ENCODE measurements around the gene PPP2CA.
"Not testable (repeated sequence)": the region's sequence is repeated elsewhere in the genome, so short reads cannot be mapped to it uniquely, and the experiment has no call there.

Gene PPP2CA

DNA sequence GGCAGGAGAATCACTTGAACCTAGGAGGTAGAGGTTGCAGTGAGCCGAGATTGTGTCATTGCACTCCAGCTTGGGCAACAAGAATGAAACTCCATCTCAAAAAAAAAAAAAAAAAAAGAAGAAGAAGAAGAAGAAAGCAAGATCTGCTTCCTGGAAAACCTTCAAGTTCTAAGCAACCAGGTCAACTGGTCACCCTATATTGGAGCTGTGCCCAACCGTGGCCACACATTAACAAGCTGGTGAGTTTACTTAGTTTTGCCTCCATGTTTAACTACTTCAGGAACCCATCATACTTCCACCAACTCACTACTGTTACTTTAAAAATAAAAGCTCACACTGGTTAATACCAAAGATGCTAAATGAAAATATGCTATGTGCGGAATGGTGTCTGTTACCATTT lies 36.8 kb downstream of the PPP2CA start:
- DNase-seq (ENCODE audit: low read depth) = no peak

- no peak for DNase-seq (ENCODE audit: low read depth)
Observed at GRCh38 chr5:134188092-134188491, 37.8 kb downstream of the PPP2CA start.

- no peak for DNase-seq (ENCODE audit: low read depth)
Observed at GRCh38 chr5:134184155-134185135, 41.4 kb downstream of the PPP2CA start.

- DNase-seq (ENCODE audit: low read depth) = no peak
Observed at GRCh38 chr5:134183481-134183880, 42.4 kb downstream of the PPP2CA start.

GRCh38 chr5:134178096-134178419 lies 47.8 kb downstream of the PPP2CA start:
- DNase-seq (ENCODE audit: low read depth) = no peak

GRCh38 chr5:134177369-134178095 lies 48.3 kb downstream of the PPP2CA start:
- DNase-seq (ENCODE audit: low read depth) = no peak

- no peak for DNase-seq (ENCODE audit: low read depth)
Observed at GRCh38 chr5:134176511-134177368, 49.1 kb downstream of the PPP2CA start, which contains the start of gene SKP1. Gene SKP1 (minus strand): TSS chr5:134176950. CDS start chr5:134174022, 2,928 bp downstream.

GRCh38 chr5:134175921-134176510 lies 49.9 kb downstream of the PPP2CA start:
- DNase-seq (ENCODE audit: low read depth) = no peak

DNA sequence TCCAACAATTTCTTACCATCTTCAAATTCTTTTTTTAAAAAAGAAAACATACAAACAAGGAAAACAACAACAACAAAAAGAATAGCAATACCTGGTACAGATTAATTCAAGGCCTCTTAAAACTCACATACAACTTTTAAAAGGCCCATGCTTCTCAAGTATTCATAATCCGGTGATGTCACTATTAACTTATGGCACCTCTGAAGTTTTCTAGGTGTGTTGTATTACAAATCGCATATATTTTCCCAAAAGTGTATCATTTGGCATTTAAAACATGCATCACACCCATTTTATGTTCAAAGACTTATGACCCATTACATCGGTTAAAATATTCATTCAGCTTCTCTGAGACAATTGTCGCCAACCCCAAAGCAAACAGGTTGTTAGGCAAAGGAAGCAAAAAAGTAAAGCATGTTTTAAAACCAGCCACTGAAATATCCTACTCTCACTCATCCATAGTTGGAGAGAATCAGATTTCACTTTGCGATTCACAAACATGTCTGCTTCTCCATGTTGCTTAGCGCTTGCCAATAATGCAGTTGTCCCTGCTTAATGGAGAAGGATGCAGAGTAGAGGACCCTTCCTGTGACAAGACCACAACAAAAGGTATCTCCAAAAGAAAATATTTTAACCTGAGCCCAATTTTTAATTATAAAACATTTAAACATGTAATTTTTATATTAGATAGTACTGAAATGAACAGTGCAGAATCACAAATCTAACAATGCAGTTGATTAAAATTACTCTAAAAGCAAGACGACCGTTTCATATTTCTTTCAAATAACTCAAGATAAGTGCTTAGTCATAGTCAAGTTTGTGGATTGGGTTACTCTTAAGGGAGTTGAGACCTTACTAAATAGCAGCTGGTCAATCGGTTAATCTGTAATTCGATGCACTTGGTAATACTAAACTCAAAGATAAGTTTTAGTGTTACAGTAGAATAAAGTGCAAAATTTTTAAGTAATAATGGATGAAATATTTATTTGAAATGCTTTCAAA lies 50.7 kb downstream of the PPP2CA start:
- DNase-seq (ENCODE audit: low read depth) = no peak

GRCh38 chr5:134171972-134172371 lies 53.9 kb downstream of the PPP2CA start:
- DNase-seq (ENCODE audit: low read depth) = no peak

DNA sequence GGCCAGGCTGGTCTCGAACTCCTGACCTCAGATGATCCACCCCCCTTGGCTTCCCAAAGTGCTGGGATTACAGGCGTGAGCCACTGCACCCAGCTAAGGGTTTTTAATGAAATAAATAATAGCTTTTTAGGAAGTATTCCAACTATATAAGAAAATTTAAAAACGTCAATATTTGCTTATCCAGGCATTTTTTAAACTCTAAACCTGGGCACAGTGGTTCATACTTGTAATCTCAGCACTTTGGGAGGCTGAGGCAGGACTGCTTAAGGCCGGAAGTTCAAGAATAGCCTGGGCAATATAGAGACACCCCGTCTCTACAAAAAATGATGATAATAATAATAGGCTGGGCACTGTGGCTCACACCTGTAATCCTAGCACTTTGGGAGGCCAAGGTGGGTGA lies 63.3 kb downstream of the PPP2CA start:
- DNase-seq (ENCODE audit: low read depth) = no peak

- DNase-seq (ENCODE audit: low read depth) = no peak
Observed at GRCh38 chr5:134161513-134162395, 64.1 kb downstream of the PPP2CA start.

- no peak for DNase-seq (ENCODE audit: low read depth)
Observed at GRCh38 chr5:134153657-134154056, 72.2 kb downstream of the PPP2CA start.

DNA sequence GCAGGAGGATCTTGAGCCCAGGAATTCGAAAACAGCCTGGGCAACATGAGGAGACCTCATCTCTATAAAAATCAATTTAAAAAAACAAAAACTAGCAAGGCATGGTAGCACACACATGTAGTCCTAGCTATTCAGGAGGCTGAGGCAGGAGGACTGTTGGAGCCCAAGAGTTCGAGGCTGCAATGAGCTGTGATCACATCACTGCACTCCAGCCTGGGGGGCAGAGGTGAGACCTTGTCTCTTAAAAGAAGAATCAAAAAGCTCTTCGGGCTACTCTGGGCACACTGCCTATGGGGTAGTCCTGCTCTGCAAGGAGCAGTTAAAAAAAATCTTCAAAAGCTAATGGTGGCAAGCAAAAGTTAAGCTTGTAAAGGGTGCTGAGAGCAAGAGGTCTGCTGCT lies 72.6 kb downstream of the PPP2CA start:
- DNase-seq (ENCODE audit: low read depth) = no peak

GRCh38 chr5:134152173-134152832 lies 73.6 kb downstream of the PPP2CA start:
- DNase-seq (ENCODE audit: low read depth) = not testable (repeated sequence)

GRCh38 chr5:134151723-134152122 lies 74.2 kb downstream of the PPP2CA start:
- DNase-seq (ENCODE audit: low read depth) = no peak

GRCh38 chr5:134149571-134150303 lies 76.1 kb downstream of the PPP2CA start:
- DNase-seq (ENCODE audit: low read depth) = no peak

DNA sequence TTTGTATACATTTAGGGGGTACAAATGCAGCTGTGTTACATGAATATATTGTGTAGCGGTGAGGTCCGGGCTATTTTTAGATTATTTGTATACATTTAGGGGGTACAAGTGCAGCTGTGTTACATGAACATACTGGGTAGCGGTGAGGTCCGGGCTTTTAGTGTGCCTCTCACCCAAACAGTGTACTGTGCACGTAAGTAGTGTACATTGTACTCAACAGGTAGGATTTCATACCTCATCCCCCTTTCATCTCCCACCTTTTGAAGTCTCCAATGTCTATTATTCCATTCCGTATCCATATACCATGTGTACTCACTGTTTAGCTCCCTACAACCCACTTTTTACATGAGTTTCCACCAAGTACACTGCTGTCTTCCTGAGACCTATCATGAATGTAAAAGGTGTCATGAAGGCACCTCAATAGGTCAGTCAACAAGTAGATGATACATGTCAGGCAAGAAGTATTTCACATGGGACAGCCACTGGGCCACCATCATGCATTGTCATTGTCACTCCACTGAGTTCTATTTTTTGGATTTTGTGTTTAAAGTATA lies 76.8 kb downstream of the PPP2CA start:
- DNase-seq (ENCODE audit: low read depth) = no peak

All from HS-27A (cell line).